ENCODE data around the gene PLB1.

The PLB1 gene, protein sequence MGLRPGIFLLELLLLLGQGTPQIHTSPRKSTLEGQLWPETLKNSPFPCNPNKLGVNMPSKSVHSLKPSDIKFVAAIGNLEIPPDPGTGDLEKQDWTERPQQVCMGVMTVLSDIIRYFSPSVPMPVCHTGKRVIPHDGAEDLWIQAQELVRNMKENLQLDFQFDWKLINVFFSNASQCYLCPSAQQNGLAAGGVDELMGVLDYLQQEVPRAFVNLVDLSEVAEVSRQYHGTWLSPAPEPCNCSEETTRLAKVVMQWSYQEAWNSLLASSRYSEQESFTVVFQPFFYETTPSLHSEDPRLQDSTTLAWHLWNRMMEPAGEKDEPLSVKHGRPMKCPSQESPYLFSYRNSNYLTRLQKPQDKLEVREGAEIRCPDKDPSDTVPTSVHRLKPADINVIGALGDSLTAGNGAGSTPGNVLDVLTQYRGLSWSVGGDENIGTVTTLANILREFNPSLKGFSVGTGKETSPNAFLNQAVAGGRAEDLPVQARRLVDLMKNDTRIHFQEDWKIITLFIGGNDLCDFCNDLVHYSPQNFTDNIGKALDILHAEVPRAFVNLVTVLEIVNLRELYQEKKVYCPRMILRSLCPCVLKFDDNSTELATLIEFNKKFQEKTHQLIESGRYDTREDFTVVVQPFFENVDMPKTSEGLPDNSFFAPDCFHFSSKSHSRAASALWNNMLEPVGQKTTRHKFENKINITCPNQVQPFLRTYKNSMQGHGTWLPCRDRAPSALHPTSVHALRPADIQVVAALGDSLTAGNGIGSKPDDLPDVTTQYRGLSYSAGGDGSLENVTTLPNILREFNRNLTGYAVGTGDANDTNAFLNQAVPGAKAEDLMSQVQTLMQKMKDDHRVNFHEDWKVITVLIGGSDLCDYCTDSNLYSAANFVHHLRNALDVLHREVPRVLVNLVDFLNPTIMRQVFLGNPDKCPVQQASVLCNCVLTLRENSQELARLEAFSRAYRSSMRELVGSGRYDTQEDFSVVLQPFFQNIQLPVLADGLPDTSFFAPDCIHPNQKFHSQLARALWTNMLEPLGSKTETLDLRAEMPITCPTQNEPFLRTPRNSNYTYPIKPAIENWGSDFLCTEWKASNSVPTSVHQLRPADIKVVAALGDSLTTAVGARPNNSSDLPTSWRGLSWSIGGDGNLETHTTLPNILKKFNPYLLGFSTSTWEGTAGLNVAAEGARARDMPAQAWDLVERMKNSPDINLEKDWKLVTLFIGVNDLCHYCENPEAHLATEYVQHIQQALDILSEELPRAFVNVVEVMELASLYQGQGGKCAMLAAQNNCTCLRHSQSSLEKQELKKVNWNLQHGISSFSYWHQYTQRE (N-terminal part only)

DNA sequence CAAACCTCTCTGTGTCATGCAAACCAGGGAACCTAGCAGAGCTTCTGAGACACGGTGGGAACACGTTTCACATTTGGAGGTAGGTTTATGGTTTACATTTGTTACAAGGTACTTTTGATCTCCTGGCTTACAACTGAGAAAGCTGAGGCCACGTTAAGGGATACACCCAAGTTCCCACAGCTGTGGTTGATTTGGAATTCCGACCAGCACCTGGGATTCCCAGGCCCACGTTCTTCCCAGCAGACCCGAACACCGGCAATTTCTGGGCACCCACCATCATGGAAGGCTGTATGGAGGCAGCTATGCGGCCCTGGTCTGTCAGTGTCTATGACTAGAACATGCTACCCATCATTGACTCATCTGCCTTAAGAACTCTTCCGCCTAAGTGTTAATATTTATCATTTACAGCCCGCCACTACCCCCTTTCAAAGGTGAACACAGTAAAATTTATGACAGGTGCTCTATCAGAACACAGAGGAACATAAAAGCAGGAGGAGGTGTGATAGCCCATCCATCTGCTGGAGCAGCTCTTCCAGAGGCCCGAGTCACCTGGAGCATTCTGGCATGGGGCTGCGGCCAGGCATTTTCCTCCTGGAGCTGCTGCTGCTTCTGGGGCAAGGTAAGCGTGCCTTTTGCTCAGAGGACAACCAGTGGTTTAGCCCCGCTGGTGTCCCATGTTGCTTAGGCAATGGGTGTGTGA lies at the start of gene PLB1:
Gene PLB1, plus strand, starts transcription at position 510 of the 700 bp plus-strand sequence. Its CDS starts 55 bp downstream, at position 565.
- in situ Hi-C loops (cut with MboI; ENCODE audit: low sequenced_read_pairs), result no loop called here

DNA sequence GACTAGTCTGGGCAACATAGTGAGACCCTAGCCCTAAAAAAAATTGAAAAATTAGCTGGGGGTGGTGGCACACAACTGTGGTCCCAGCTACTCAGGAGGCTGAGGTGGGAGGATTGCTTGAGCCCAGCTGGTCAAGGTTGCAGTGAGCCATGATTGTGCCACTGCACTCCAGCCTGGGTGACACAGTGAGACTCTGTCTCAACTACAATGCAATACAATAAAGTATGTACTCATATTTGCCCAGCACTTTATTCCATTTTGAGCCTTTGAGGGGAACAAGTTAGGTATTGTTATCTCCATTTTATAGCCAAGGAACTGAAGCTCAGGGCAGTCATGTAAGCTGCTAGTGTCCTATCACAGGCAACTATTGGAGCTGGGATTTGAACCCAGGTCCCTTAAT lies 49.3 kb upstream of the PLB1 start:
- in situ Hi-C loops (cut with MboI; ENCODE audit: low sequenced_read_pairs), result no loop called here

DNA sequence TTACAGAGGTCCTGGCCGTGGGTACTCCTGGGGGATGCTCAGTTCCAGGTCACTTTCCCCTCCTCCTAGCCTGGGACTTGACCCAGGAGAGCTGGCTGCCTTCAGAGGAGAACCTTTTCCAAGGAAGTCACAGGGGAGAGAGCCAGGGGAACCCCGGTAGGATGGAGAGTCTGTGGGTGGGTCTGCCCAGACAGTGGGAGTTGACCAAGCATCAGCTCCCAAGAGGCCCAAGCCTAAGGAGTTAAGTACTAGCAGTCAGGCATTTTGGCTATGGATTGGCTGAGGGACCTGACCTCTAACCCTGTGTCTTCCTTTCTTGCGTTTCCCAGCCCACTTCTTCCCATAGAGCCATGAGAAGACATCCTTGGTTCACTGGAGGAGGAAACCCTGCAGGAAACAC lies 48.8 kb upstream of the PLB1 start:
- in situ Hi-C loops (cut with MboI; ENCODE audit: low sequenced_read_pairs), result no loop called here

DNA sequence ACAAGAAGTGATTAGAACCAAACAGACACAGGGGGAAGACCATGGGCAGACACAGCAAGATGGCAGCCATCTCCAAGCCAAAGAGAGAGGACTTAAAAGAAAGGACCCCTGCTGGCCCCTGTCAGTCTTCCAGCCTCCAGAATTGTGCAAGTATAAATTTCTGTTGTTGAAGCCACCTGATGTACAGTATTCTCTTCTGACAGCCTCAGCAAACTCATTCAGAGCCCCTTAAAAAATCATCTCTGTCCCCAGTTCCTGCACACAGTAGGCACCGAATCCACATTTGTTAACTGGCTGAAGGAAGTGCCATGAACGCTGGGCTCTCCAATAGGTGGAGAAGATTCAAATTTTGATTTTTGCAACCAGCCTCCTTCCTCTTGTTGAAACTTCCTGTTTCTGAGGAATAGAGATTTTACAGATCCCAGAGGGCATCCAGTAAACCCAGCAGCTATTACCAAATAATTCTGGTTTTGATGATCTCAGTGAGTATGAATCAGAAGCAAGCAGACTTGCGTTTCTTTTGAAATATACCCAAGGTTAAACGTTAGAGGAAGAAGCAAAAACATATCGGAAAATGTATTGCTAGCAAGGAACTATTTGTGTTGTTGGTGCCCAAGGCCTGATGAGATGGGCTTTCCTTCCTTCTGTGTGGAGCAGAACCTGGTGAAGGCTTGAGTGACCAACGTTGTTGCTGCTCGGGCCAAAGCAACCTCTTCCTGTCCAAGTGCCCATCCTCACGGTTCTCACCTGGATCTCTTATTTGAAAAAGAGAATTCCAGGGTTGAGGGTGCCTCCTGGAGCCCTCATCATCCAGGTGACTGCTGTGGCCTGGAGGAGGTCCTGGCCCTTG lies 47.7 kb upstream of the PLB1 start:
- in situ Hi-C loops (cut with MboI; ENCODE audit: low sequenced_read_pairs), result no loop called here

DNA sequence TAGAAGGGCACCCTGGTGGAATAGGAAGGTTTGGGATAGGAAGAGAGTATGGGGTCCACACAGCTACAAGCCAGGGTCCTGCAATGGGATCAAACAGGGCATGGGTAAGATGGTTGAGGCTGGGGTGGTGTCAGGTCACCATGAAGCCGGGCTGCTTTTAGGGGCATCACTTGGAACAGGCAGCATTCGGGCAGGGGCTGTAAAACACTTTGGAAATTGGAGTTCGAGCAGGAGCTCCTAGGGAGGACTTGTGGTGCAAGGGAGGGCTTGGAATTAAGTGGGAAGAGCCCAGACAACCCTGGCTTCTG lies 47.1 kb upstream of the PLB1 start:
- in situ Hi-C loops (cut with MboI; ENCODE audit: low sequenced_read_pairs), result no loop called here

DNA sequence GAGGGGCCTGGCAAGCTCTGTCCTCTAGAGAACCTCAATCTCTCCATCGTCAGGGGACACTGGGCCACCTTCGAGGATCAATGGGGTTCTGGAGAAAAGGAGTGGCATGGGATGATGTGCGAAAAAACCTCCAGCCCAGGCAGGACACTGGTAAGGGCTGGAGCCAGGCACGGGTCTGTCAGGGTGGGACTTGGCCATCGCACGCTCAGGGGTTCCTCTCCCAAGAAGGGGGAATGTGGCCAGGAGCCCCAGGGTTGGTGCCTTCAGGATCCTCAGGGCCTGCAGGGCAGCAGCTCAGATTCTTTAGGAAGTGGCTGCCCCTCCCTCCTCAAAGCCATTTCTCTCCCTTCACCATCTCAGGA lies 46.8 kb upstream of the PLB1 start:
- in situ Hi-C loops (cut with MboI; ENCODE audit: low sequenced_read_pairs), result no loop called here

DNA sequence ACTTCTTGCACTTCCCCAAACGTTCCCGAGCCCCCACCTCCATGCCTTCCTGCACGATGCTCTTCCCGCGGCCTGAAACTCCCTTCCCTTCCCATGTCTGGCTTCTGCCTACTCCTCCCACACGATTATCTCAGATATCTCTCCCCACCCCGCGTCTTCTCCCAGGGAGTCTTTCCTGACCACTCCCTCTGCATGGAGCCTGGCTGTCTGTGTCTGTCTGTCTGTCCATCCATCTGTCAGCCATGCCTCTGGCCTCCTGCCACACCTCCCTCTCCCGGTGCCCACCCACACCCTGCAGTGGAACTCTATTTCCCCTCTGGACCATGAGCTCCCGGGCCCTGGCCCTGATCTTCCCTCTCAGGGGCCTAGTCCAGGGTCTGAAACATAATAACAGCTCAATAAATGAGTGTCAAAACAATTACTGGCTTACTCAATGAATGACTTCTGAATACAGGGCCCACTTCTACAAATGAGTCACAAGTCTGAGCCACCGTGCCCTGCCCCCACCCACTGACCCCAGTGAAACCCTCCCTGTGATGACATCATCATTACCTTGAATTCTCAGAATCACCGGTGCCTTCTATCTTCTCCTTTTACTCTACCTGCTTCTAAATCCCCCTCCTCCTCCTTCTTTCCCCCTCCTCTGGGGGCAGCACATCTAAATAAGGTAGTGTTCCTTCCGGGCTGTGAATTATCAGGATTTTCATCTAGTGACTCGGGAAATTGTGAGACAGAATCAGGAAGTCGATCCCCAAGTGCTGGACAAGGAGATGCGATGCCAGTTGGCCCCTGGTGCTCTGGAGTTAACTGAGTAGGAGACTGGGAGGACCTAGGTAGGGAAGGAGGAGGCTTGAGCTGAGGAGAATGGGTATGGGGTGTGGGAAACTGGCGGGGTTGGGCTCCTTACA lies 46.1 kb upstream of the PLB1 start:
- in situ Hi-C loops (cut with MboI; ENCODE audit: low sequenced_read_pairs), result loop anchor here (10.0 kb wide), 1 partner anchor 695 kb away; no protein-coding TSS in a partner anchor

DNA sequence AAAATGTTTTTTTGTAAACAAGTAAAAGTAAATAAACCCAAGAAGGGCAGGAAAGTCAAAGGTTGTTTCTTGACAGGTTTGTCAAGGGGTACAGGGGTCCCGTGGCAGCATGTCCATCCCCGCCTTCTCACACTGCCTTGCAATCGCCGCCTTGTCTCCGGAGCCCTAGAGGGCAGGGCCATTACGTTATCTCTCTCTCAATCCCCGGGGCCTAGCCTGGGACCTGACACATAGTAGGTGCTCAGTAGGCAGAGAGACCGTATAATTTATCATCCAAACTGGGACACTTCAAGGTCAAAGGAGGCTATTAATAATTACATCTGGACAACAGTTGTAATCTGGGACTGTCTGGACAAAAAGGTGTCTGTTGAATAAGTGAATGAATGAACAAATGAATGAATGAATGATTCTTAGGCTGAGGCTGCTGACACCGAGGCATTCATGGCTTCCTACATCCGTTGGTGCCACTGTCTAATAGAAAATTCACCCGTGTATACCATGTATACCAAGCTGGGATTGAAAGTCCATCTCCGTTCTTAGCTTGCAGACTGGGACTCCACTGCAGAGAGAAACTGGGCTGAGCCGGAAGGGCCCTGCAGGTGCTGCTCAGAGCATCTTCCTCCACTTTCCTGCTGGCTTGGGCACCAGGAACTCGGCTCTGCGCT lies 44.8 kb upstream of the PLB1 start:
- in situ Hi-C loops (cut with MboI; ENCODE audit: low sequenced_read_pairs), result loop anchor here (10.0 kb wide), 1 partner anchor 696 kb away; no protein-coding TSS in a partner anchor

DNA sequence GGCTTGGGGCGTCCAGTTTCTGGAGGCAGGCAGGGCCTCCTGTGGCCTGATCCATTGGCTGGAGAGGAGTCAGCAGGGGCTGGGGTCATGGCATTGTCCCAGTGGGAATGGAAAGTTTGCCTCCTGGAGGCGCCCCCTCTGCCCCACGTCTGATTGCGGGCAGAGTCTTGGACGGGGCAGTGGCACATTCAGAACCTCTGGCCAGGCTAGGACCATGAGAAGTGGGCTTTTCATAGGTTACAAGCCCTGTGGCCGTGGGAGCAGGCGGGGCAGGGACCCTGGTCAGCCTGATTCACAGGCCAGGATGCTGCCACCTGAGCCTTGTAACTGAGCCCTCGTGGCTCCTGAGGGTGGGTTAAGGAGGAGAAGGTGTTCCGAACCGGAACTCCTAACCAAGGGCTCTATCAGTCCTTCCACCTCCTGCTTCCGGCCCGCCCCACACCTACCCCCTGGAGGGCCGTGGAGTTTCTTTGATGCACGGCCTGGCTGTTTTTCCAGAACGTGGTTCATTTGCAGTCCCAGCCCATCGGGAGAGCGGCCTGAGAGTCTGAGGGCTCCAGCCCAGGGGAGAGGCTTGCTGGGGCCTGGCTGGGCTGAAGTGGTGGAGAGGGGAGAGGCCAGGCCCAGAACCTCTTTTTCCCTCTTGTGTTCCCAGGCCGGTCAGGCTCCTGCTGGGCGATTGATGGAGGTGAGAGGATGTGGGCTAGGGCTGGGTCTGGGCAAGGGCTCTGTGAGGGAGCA lies 43.9 kb upstream of the PLB1 start:
- in situ Hi-C loops (cut with MboI; ENCODE audit: low sequenced_read_pairs), result loop anchor here (10.0 kb wide), 1 partner anchor 697 kb away; no protein-coding TSS in a partner anchor

DNA sequence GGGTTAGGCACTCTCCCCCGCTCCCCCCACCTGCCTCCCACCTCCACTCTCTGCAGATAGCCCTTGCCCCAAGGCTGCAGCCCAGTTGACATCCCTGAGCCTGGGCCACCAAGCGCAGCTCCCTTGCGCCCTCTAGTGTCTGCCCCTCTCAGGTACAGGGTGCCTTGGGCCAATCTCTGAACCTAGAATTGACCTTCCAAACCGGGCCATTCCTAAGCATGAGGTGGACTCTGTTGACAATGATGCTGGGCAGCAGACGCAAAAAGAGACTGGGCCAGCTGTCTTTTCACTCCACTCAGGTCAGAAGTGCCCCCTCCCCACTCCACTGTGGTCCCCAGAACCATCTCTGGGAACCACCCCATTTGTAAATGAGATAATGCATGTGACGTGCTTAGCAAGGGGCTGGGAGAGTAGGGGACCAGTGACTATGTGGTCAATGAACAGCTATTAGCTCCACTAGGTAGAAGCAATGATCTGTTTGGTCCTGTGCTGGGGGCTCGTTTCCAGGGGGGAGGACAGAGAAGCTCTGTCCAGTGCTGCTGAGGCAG lies 43.3 kb upstream of the PLB1 start:
- in situ Hi-C loops (cut with MboI; ENCODE audit: low sequenced_read_pairs), result loop anchor here (10.0 kb wide), 1 partner anchor 698 kb away; no protein-coding TSS in a partner anchor

DNA sequence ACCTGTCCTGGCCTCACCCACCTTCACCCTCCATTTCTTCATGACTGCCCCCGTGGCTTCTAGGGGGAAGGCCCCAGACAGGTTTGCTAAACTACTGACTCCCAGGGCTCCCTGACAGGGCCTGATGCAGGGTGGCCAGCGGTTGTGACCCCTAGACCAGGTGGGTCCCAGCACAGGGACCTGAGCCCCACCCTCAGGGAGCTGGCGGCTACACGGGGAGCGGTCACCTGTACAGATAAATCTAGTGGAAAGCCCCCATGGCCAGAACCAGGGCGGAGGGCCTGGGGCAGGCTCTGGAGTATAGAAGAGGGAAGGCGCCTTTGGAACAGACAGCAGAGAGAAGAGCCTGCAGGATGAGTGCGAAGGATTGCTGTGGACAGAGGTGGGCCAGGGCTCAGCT lies 42.5 kb upstream of the PLB1 start:
- in situ Hi-C loops (cut with MboI; ENCODE audit: low sequenced_read_pairs), result loop anchor here (10.0 kb wide), 1 partner anchor 699 kb away; no protein-coding TSS in a partner anchor

DNA sequence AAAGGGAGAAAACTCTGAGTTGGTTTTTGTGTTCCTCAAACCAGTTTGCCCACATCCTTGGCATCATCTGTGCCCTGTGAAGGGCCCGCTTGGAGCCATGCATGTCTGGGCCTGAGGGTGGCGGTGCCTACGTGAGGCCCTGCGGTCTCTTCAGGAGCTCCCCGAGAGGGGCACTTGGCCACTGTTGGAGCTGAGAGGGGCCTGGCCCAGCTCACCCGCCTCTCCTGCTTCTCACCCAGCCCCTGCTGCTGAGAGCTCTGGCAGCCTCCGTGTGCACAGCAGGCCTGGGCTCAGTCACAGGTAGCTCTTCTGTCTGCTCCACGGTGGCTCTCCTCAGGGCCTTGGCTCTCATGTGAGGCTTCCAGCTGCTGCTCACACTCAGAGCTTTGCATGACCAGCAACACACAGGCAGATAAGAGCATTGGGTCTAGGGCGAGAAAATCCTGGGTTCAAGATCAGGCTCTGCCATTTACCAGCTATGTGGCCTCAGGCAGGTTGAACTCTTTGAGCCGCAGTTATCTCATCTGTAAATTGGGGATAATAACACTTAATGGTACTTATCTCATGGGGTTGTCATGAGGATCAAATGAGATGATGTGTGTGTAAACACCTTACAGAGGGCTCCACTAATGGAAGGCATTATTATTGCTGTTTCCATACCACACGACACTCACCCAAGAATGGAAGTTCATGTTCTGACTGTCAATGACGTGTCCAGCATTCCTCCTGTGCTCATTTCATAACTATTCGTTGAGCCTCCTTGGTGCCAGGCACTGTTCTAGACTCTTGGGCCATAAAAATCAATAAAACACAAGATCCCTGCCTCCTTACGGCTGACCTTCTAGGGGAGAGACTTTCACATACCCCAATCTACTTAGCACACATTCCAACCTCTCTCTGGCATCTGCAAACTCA lies 41.6 kb upstream of the PLB1 start:
- in situ Hi-C loops (cut with MboI; ENCODE audit: low sequenced_read_pairs), result loop anchor here (10.0 kb wide), 1 partner anchor 699 kb away; no protein-coding TSS in a partner anchor

DNA sequence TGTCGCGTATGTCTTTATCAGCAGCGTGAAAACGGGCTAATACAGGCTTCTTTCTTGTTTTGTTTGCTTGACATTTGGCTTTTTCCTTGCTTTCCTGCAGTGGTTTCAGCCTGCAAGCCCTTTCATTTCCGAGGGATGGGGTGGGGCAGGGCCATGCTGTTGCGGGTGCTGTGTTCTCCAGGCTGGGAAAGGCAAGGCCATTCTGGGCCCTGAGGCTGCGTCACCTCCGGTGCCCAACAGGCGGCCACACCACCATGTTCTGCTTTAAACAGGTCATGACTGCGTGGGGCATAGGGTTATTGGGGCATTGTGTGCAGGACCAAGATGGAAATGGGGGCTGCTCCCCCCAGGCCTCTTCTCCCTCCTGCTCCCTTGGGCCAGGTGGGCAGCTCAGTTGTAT lies 38.6 kb upstream of the PLB1 start:
- in situ Hi-C loops (cut with MboI; ENCODE audit: low sequenced_read_pairs), result loop anchor here (10.0 kb wide), 1 partner anchor 702 kb away; no protein-coding TSS in a partner anchor

DNA sequence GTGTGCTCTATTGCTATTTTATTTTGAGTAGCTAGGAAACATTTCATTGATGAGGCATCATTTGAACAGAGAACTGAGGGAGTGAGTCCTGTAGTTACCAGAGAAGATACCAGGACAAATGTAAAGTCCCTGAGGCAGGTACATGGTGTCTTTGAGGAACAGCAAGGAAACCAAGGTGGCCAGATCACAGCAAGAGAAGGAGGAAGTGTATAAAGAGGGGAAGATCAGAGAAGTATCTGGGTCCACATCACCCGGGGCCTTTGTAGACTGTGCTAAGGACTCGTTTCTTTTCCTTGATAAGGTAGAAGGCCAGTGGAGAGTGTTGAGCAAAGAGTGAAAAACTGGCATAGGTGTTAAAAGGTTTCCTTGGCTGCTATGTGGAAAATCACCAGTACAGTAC lies 34.8 kb upstream of the PLB1 start:
- in situ Hi-C loops (cut with MboI; ENCODE audit: low sequenced_read_pairs), result no loop called here

DNA sequence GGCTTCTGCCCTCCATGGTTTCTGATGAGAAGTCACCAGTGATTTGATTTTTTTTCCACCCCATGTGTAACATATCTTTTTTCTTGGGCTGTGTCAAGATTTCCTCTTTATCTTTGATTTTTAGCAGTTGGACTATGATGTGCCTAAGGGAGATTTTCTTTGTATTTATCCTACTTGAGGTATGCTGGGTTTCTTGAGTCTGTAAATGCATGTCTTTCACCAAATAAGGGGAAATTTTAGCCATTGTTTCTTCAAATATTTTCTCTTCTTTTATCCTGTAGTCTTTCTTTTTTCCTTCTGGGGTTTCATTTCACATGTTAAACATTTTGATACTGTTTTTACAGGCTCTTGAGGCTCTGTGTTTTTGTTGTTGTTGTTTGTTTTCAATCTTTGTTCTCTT lies 33.7 kb upstream of the PLB1 start:
- in situ Hi-C loops (cut with MboI; ENCODE audit: low sequenced_read_pairs), result no loop called here
